ENCODE data around the gene PLEK. TPM values are rescaled to one million over a fixed set of nuclear protein-coding genes. Genes with fewer than 3 reads are reported as not detected.
A peak's percentile ranks its signal among the peaks of the same experiment; 100 is the strongest.

Gene PLEK
- total RNA-seq, 3 donors from 2014 or later (not counting 1 experiment from before 2014, with no cell fraction given), result 307 to 368 (median 333) TPM

DNA sequence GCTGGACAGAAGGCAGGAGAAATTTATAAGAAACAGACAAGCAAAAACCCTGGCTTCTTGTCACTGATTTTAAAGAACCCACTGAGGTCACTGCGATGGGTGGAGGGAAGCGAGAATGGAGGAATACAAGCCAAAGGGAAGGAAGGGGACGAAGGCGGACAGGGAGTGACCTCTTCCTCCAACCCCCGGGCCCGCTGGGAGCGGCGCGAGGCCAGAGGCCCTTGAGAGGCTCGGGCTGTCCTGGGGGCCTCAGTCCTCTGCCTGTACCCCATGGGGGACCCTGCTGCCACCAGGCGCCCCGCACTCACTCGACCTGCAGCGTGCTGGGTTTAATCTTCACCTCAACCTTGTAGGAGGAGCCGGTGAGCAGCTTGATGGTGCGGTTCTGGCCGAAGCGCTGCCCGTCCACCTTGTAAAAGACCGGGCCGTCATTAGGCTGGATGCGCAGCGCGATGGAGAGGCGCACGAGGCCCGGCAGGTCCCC is 46.1 kb upstream of the PLEK start:
- DNase-seq, result no peak
- Histone ChIP-seq H3K4me1 (ENCODE audit: control insufficient read depth, insufficient read depth, low read length) (peaks cover 18% of the 10 kb centered on the region), H3K4me3 (ENCODE audit: low read length) (peak overlapping the region; percentile 17), H3K27ac (ENCODE audit: low read length) (no peak overlapping the region), H3K36me3 (ENCODE audit: control insufficient read depth, insufficient read depth, low read length) (no peaks in the 10 kb centered on the region), H3K27me3 (ENCODE audit: control insufficient read depth, insufficient read depth, low read length) (peaks cover 23% of the 10 kb centered on the region), H3K9me3 (ENCODE audit: control insufficient read depth, insufficient read depth, low read length) (no peaks in the 10 kb centered on the region)
- Mint-ChIP-seq H3K4me3 (peak overlapping the region; percentile 87), H3K27ac (peak overlapping the region in 1 of 2 donors; percentile 40), H3K4me1 (peaks cover 6 to 21% of the 10 kb centered on the region in 2 donors), H3K9me3 (no peaks in the 10 kb centered on the region), H3K27me3 (ENCODE audit: low read depth in 2 of 2) (peaks cover 34 to 41% of the 10 kb centered on the region in 2 donors), H3K36me3 (no peaks in the 10 kb centered on the region)
- intact Hi-C loops (cut with micrococcal nuclease), result no loop called here
- WGBS (ENCODE audit: insufficient coverage), result 9% methylated on average over 27 of the region's 27 CpGs
- ATAC-seq, result peak in 2 of 3 donors; percentile 17 to 48
- TF ChIP-seq, protein P1, sequence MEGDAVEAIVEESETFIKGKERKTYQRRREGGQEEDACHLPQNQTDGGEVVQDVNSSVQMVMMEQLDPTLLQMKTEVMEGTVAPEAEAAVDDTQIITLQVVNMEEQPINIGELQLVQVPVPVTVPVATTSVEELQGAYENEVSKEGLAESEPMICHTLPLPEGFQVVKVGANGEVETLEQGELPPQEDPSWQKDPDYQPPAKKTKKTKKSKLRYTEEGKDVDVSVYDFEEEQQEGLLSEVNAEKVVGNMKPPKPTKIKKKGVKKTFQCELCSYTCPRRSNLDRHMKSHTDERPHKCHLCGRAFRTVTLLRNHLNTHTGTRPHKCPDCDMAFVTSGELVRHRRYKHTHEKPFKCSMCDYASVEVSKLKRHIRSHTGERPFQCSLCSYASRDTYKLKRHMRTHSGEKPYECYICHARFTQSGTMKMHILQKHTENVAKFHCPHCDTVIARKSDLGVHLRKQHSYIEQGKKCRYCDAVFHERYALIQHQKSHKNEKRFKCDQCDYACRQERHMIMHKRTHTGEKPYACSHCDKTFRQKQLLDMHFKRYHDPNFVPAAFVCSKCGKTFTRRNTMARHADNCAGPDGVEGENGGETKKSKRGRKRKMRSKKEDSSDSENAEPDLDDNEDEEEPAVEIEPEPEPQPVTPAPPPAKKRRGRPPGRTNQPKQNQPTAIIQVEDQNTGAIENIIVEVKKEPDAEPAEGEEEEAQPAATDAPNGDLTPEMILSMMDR (IDR thresholded peaks at IDR 0.05), result no peak

GRCh38 chr2:68319398-68320117 is 45.5 kb upstream of the PLEK start, which contains the start of gene CNRIP1:
TSS of gene CNRIP1 (minus strand) at chr2:68319949. CDS start at chr2:68319400, 549 bp downstream.
- DNase-seq, result peak; percentile 10 to 17
- WGBS (ENCODE audit: insufficient coverage), result under 1% methylated on average over 63 of the region's 64 CpGs

DNA sequence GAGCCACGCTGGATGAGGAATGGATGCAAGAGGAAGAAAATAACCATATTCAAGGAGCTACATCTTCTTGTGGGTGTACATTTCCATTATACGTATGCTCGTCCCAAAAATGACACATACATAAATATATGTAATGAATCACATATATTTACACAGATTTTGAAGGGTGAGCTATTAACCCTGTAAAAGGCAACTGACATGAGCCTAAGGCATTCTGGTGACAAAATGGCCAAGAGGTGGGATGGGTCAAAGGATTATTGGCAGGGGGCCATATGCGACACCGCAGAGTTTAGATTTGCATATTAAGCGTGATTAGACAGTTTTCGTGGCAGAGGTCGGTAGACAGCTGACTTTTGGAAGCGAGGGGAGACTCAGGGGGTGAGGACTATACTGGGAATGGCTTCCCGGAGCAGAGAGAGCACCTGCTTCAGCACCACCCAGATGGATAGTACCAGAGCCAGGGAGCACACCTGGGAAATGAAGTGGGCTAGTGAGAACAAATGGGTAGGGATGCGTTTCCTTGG is 44.9 kb upstream of the PLEK start:
- TF ChIP-seq, protein P1 (IDR thresholded peaks at IDR 0.05), result no peak
- H3K27me3 ChIP-seq (ENCODE audit: control insufficient read depth, insufficient read depth, low read length), result peaks cover 23% of the 10 kb centered on the region
- H3K4me3 Mint-ChIP-seq, result peak overlapping the region; percentile 87
- peaks cover 30 to 33% of the 10 kb centered on the region in 2 donors for H3K27me3 Mint-ChIP-seq (ENCODE audit: low read depth in 2 of 2)
- H3K9me3 ChIP-seq (ENCODE audit: control insufficient read depth, insufficient read depth, low read length), result no peaks in the 10 kb centered on the region
- no peaks in the 10 kb centered on the region for H3K36me3 ChIP-seq (ENCODE audit: control insufficient read depth, insufficient read depth, low read length)
- DNase-seq, result no peak
- no peaks in the 10 kb centered on the region for H3K36me3 Mint-ChIP-seq
- no peak overlapping the region for H3K27ac ChIP-seq (ENCODE audit: low read length)
- no peaks in the 10 kb centered on the region for H3K9me3 Mint-ChIP-seq
- no peak overlapping the region for H3K4me3 ChIP-seq (ENCODE audit: low read length)
- H3K4me1 Mint-ChIP-seq, result peaks cover 6 to 21% of the 10 kb centered on the region in 2 donors
- WGBS (ENCODE audit: insufficient coverage), result 9% methylated on average over 8 of the region's 11 CpGs
- peak in 2 of 3 donors; percentile 14 to 37 for ATAC-seq
- no peak overlapping the region for H3K27ac Mint-ChIP-seq
- H3K4me1 ChIP-seq (ENCODE audit: control insufficient read depth, insufficient read depth, low read length), result peaks cover 18% of the 10 kb centered on the region
- intact Hi-C loops (cut with micrococcal nuclease), result no loop called here

More at GRCh38 chr2:68319398-68320117, 45.5 kb upstream of the PLEK start, which contains the start of gene CNRIP1:
- no peak within 1 kb of the TSS for H3K27ac ChIP-seq (ENCODE audit: low read length)
- Mint-ChIP-seq H3K4me3 (peak within 1 kb of the TSS; percentile 87), H3K9me3 (no peaks in the 10 kb centered on the region), H3K27ac (peak within 1 kb of the TSS in 1 of 2 donors; percentile 40), H3K27me3 (ENCODE audit: low read depth in 2 of 2) (peaks cover 31 to 35% of the 10 kb centered on the region in 2 donors), H3K4me1 (peaks cover 6 to 21% of the 10 kb centered on the region in 2 donors), H3K36me3 (no peaks in the 10 kb centered on the region)
- H3K36me3 ChIP-seq (ENCODE audit: control insufficient read depth, insufficient read depth, low read length), result no peaks in the 10 kb centered on the region
- peaks cover 23% of the 10 kb centered on the region for H3K27me3 ChIP-seq (ENCODE audit: control insufficient read depth, insufficient read depth, low read length)
- TF ChIP-seq, protein P1 (IDR thresholded peaks at IDR 0.05), result no peak
- peak within 1 kb of the TSS; percentile 17 for H3K4me3 ChIP-seq (ENCODE audit: low read length)
- H3K9me3 ChIP-seq (ENCODE audit: control insufficient read depth, insufficient read depth, low read length), result no peaks in the 10 kb centered on the region
- peak; percentile 61 to 74 (median 74) for ATAC-seq
- H3K4me1 ChIP-seq (ENCODE audit: control insufficient read depth, insufficient read depth, low read length), result peaks cover 18% of the 10 kb centered on the region
- intact Hi-C loops (cut with micrococcal nuclease), result no loop called here

Measured in natural killer cell (primary cell).